Lower lobe of right lung (tissue), 2 donors: ENCODE data around the gene NLGN2. TPM values are rescaled to one million over a fixed set of nuclear protein-coding genes. Genes with fewer than 3 reads are reported as not detected.

Source experiments
- ATAC-seq, 2 donors: fragments of 200-7000 bp; cut with Tn5 transposase; one replicate each; pipeline ENCODE4 v1.9.1; 2020 to 2022; ENCODE audit warnings: mild to moderate bottlenecking in 2 of 2, moderate library complexity in 2 of 2
- DNase-seq: peaks from one replicate; pipeline ENCODE4 v3.0.0-alpha.2; 2020
- H3K27ac ChIP-seq: fragments of 200-600 bp; one replicate; pipeline ENCODE4 v1.8.0; 2022
- H3K27me3 ChIP-seq: fragments of 200-600 bp; one replicate; pipeline ENCODE4 v1.8.0; 2022; ENCODE audit warnings: low read depth
- H3K36me3 ChIP-seq: fragments of 200-600 bp; one replicate; pipeline ENCODE4 v1.8.0; 2022; ENCODE audit warnings: mild to moderate bottlenecking
- H3K4me1 ChIP-seq: fragments of 200-600 bp; one replicate; pipeline ENCODE4 v1.8.0; 2022
- H3K4me3 ChIP-seq: fragments of 200-600 bp; one replicate; pipeline ENCODE4 v1.8.0; 2022; ENCODE audit warnings: mild to moderate bottlenecking
- H3K9me3 ChIP-seq: fragments of 200-600 bp; one replicate; pipeline ENCODE4 v1.8.0; 2022
- CTCF ChIP-seq: fragments of 200-600 bp; IDR thresholded peaks from one replicate; pipeline ENCODE4 v1.8.0; 2022; ENCODE audit warnings: antibody characterized with exemption, mild to moderate bottlenecking
- intact Hi-C: fragments of 100-400 bp; cut with DNase I; formaldehyde crosslinking; loops from one replicate; pipeline ENCODE4 v1.11.0; 2022
- total RNA-seq: library from RNA; stranded (reverse); fragmentation: NEBNext Ultra II Directional; extraction: Animal tissue kit (Norgen Biotek cat#: 25700); gene quantifications from one replicate; pipeline ENCODE4 v1.2.1, GENCODE V29; 2021
- donor health status: DM: no; HTN: yes; CAD: no; lungs with severe emphysema.

The NLGN2 gene
- total RNA-seq, 1 donor from 2014 or later: 9.5 TPM

- DNase-seq (no peak), ATAC-seq (no peak)
- Histone ChIP-seq H3K27me3 (no peaks in the 10 kb centered on the region), H3K4me1 (peaks cover 61% of the 10 kb centered on the region), H3K27ac (peak overlapping the region; percentile 61), H3K9me3 (no peaks in the 10 kb centered on the region), H3K4me3 (no peak overlapping the region), H3K36me3 (peaks cover 43% of the 10 kb centered on the region)
- TF ChIP-seq CTCF: no peak
- intact Hi-C loops: no loop called here
Measured at GRCh38 chr17:7467498-7467897, 59.9 kb downstream of the NLGN2 start.

GRCh38 chr17:7468290-7468689 is 60.6 kb downstream of the NLGN2 start:
- H3K9me3 ChIP-seq: no peaks in the 10 kb centered on the region
- H3K4me3 ChIP-seq: no peak overlapping the region
- H3K27me3 ChIP-seq: no peaks in the 10 kb centered on the region
- TF ChIP-seq CTCF: no peak
- ATAC-seq (no peak), DNase-seq (no peak)
- H3K27ac ChIP-seq: peak overlapping the region; percentile 37
- H3K4me1 ChIP-seq: peaks cover 61% of the 10 kb centered on the region
- peaks cover 36% of the 10 kb centered on the region for H3K36me3 ChIP-seq
- intact Hi-C loops: no loop called here

- H3K27me3 ChIP-seq: no peaks in the 10 kb centered on the region
- peaks cover 61% of the 10 kb centered on the region for H3K4me1 ChIP-seq
- no peak for TF ChIP-seq CTCF
- no peak for DNase-seq
- H3K27ac ChIP-seq: peak overlapping the region; percentile 37
- peaks cover 29% of the 10 kb centered on the region for H3K36me3 ChIP-seq
- H3K9me3 ChIP-seq: no peaks in the 10 kb centered on the region
- no peak overlapping the region for H3K4me3 ChIP-seq
- intact Hi-C loops: no loop called here
- ATAC-seq: peak in 1 of 2 donors; percentile 20
Measured at GRCh38 chr17:7468804-7469389, 61.3 kb downstream of the NLGN2 start.

Other genes with a start within 250 kb of the NLGN2 start
- 5.1 TPM for gene ASGR1, start 228.5 kb upstream of the NLGN2 start, total RNA-seq
- 29.3 TPM for gene DLG4, start 188.0 kb upstream of the NLGN2 start, total RNA-seq
- 576 TPM for gene ACADVL, start 187.9 kb upstream of the NLGN2 start, total RNA-seq
- gene DVL2, start 173.3 kb upstream of the NLGN2 start, total RNA-seq: 46.4 TPM
- 33.9 TPM for gene PHF23, start 168.4 kb upstream of the NLGN2 start, total RNA-seq
- gene GABARAP, start 165.4 kb upstream of the NLGN2 start, total RNA-seq: 587 TPM
- 140 TPM for gene CTDNEP1, start 156.1 kb upstream of the NLGN2 start, total RNA-seq
- 33.2 TPM for gene ELP5, start 155.6 kb upstream of the NLGN2 start, total RNA-seq
- 98.7 TPM for gene CLDN7, start 145.4 kb upstream of the NLGN2 start, total RNA-seq
- gene SLC2A4, start 126.1 kb upstream of the NLGN2 start, total RNA-seq: 1.1 TPM
- gene YBX2, start 113.2 kb upstream of the NLGN2 start, total RNA-seq: 0.41 TPM
- 216 TPM for gene EIF5A, start 100.2 kb upstream of the NLGN2 start, total RNA-seq
- 66.6 TPM for gene GPS2, start 92.5 kb upstream of the NLGN2 start, total RNA-seq
- gene NEURL4, start 78.5 kb upstream of the NLGN2 start, total RNA-seq: 35.2 TPM
- 26.5 TPM for gene ACAP1, start 71.3 kb upstream of the NLGN2 start, total RNA-seq
- gene KCTD11, start 55.7 kb upstream of the NLGN2 start, total RNA-seq: 11.0 TPM
- gene TMEM95, start 52.7 kb upstream of the NLGN2 start, total RNA-seq: not detected
- 4.1 TPM for gene TNK1, start 26.8 kb upstream of the NLGN2 start, total RNA-seq
- gene PLSCR3, start 13.3 kb upstream of the NLGN2 start, total RNA-seq: 27.1 TPM
- gene TMEM256, start 3.7 kb upstream of the NLGN2 start, total RNA-seq: 51.2 TPM
- not detected for gene SPEM1, start 12.5 kb downstream of the NLGN2 start, total RNA-seq
- not detected for gene SPEM2, start 17.8 kb downstream of the NLGN2 start, total RNA-seq
- gene SPEM3, start 21.0 kb downstream of the NLGN2 start, total RNA-seq: not detected
- gene TMEM102, start 27.6 kb downstream of the NLGN2 start, total RNA-seq: 8.1 TPM
- gene FGF11, start 31.7 kb downstream of the NLGN2 start, total RNA-seq: 1.2 TPM
- gene CHRNB1, start 37.2 kb downstream of the NLGN2 start, total RNA-seq: 8.4 TPM
- 79.0 TPM for gene ZBTB4, start 71.8 kb downstream of the NLGN2 start, total RNA-seq
- gene SLC35G6, start 73.6 kb downstream of the NLGN2 start, total RNA-seq: not detected
- 101 TPM for gene POLR2A, start 76.5 kb downstream of the NLGN2 start, total RNA-seq
- 91.3 TPM for gene TNFSF12, start 141.2 kb downstream of the NLGN2 start, total RNA-seq
- gene TNFSF13, start 150.9 kb downstream of the NLGN2 start, total RNA-seq: 161 TPM
- 87.0 TPM for gene SENP3, start 154.1 kb downstream of the NLGN2 start, total RNA-seq
- gene CD68, start 171.8 kb downstream of the NLGN2 start, total RNA-seq: 667 TPM
- 55.3 TPM for gene MPDU1, start 176.0 kb downstream of the NLGN2 start, total RNA-seq
- gene SOX15, start 182.2 kb downstream of the NLGN2 start, total RNA-seq: 0.47 TPM
- gene FXR2, start 207.1 kb downstream of the NLGN2 start, total RNA-seq: 36.0 TPM
- gene SAT2, start 220.0 kb downstream of the NLGN2 start, total RNA-seq: 86.3 TPM
- not detected for gene SHBG, start 222.3 kb downstream of the NLGN2 start, total RNA-seq
- gene ATP1B2, start 243.1 kb downstream of the NLGN2 start, total RNA-seq: 3.1 TPM